ENCODE results near the gene FSTL1. TPM values are rescaled to one million over a fixed set of nuclear protein-coding genes. Genes with fewer than 3 reads are reported as not detected.

Gene FSTL1
- total and polyA plus RNA-seq, 2 donors (not counting 1 experiment from before 2014, with no cell fraction given) = 0.15 TPM; not detected in 1

DNA sequence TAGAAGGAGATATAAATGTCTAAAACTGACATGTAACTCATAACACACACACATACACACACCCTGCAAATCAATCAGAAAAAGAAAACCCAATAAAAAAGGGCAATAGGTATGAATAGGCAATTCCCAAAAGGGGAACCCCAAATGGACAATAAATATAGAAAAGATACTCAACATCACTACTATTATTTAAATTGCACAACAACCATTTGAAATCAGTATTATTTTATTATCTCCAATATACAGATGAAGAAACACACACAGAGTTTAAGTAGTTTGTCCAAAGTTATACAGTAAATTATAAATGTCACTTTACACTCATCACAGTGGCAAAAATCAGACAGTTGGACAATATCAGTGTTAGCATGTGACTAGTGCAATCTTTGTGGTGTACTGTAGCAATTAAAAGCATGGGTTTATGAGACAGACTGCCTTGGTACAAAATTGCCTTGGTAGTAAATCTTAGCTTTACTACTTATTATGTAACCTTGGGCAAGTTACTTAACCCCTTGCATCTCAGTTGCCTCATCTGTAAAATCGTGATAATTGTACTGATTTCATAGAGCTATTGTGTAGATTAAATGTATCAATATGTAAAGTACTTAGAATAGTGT lies 3.4 kb upstream of the FSTL1 start:
- H3K36me3 ChIP-seq (replicated peaks in 1 of 2; ENCODE audit: control extremely low read depth in 1 of 2, control insufficient read depth in 1 of 2, extremely low read depth in 1 of 2, insufficient read depth in 2 of 2, low read length in 1 of 2) = no peaks in the 10 kb centered on the region
- H3K4me3 Mint-ChIP-seq = no peak overlapping the region
- no peaks in the 10 kb centered on the region for H4K20me1 ChIP-seq (ENCODE audit: control insufficient read depth, insufficient read depth, low read length, poor library complexity, severe bottlenecking)
- ATAC-seq (ENCODE audit: low read depth) = no peak
- peaks cover 5 to 14% of the 10 kb centered on the region in 2 donors for H3K4me1 ChIP-seq (ENCODE audit: control insufficient read depth in 2 of 2, insufficient read depth in 2 of 2, low read length in 2 of 2)
- no peak overlapping the region for H3K9ac ChIP-seq (ENCODE audit: low read length)
- TF ChIP-seq, protein P1, sequence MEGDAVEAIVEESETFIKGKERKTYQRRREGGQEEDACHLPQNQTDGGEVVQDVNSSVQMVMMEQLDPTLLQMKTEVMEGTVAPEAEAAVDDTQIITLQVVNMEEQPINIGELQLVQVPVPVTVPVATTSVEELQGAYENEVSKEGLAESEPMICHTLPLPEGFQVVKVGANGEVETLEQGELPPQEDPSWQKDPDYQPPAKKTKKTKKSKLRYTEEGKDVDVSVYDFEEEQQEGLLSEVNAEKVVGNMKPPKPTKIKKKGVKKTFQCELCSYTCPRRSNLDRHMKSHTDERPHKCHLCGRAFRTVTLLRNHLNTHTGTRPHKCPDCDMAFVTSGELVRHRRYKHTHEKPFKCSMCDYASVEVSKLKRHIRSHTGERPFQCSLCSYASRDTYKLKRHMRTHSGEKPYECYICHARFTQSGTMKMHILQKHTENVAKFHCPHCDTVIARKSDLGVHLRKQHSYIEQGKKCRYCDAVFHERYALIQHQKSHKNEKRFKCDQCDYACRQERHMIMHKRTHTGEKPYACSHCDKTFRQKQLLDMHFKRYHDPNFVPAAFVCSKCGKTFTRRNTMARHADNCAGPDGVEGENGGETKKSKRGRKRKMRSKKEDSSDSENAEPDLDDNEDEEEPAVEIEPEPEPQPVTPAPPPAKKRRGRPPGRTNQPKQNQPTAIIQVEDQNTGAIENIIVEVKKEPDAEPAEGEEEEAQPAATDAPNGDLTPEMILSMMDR (IDR thresholded peaks at IDR 0.05) = no peak
- TF ChIP-seq EZH2 (IDR thresholded peaks at IDR 0.05; ENCODE audit: borderline replicate concordance, insufficient read depth, low read depth, low read length, poor library complexity, severe bottlenecking) = no peak
- no peak for DNase-seq
- H3K9me3 ChIP-seq (ENCODE audit: control extremely low read depth in 1 of 3, control insufficient read depth in 2 of 3, insufficient read depth in 1 of 3, low read length in 2 of 3) = peaks cover 3 to 4% (median 3%) of the 10 kb centered on the region in 3 donors
- no peak overlapping the region for H3K27ac Mint-ChIP-seq
- ChIA-PET POLR2A (no interaction called here), CTCF (no interaction called here)
- H2AFZ ChIP-seq (ENCODE audit: insufficient read depth, low read depth, low read length, poor library complexity, severe bottlenecking) = no peak overlapping the region
- peaks cover 18% of the 10 kb centered on the region for H3K4me1 Mint-ChIP-seq
- peaks cover 3% of the 10 kb centered on the region for H3K9me3 Mint-ChIP-seq (ENCODE audit: insufficient read depth)
- WGBS (ENCODE audit: insufficient coverage) = no CpG with 5 or more reads among the region's 1 CpG
- no peaks in the 10 kb centered on the region for H3K79me2 ChIP-seq (ENCODE audit: control insufficient read depth, insufficient read depth, low read length)
- no peak overlapping the region for H3K27ac ChIP-seq (ENCODE audit: low read length in 2 of 2)
- intact Hi-C loops (cut with micrococcal nuclease) = no loop called here
- peaks cover 0 to 34% (median 15%) of the 10 kb centered on the region in 4 experiments for H3K27me3 ChIP-seq (replicated peaks in 1 of 4; ENCODE audit: control extremely low read depth in 1 of 4, control insufficient read depth in 3 of 4, insufficient read depth in 4 of 4, low read length in 3 of 4)
- H3K4me3 ChIP-seq (ENCODE audit: control extremely low read depth in 1 of 5, extremely low read depth in 1 of 5, insufficient read depth in 1 of 5, low read depth in 2 of 5, low read length in 4 of 5) = no peak overlapping the region
- H3K27me3 Mint-ChIP-seq = peaks cover 48% of the 10 kb centered on the region
- H3K4me2 ChIP-seq (replicated peaks; ENCODE audit: low read depth, low read length, poor library complexity, severe bottlenecking) = no peak overlapping the region

DNA sequence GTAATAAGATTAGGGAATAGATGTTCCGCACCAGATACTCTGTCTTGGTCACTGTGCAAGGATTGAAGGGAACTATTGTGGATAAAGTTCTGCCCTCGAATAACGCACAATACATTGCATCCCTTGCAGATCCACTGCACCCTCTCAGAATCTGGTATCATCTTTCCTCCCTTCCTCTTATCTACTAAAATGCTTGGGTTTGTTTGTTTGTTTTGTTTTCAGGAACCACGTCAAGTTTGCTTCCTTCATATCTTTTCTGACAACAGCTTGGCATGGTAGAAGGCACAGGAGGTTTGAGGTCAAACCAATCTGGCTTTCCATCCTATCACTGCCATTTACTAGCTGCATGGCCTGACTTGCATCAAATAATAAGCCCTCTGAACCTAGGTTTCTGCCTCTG lies 2.0 kb upstream of the FSTL1 start:
- H4K20me1 ChIP-seq (ENCODE audit: control insufficient read depth, insufficient read depth, low read length, poor library complexity, severe bottlenecking) = no peaks in the 10 kb centered on the region
- H2AFZ ChIP-seq (ENCODE audit: insufficient read depth, low read depth, low read length, poor library complexity, severe bottlenecking) = no peak overlapping the region
- no peak overlapping the region for H3K27ac Mint-ChIP-seq
- no peak overlapping the region for H3K4me3 ChIP-seq (ENCODE audit: control extremely low read depth in 1 of 5, extremely low read depth in 1 of 5, insufficient read depth in 1 of 5, low read depth in 2 of 5, low read length in 4 of 5)
- peaks cover 3% of the 10 kb centered on the region for H3K9me3 Mint-ChIP-seq (ENCODE audit: insufficient read depth)
- intact Hi-C loops (cut with micrococcal nuclease) = no loop called here
- peaks cover 5 to 14% of the 10 kb centered on the region in 2 donors for H3K4me1 ChIP-seq (ENCODE audit: control insufficient read depth in 2 of 2, insufficient read depth in 2 of 2, low read length in 2 of 2)
- no peak overlapping the region for H3K27ac ChIP-seq (ENCODE audit: low read length in 2 of 2)
- ChIA-PET CTCF (no interaction called here), POLR2A (no interaction called here)
- DNase-seq (no peak), ATAC-seq (ENCODE audit: low read depth) (no peak)
- 80% methylated on average over 1 of the region's 4 CpGs for WGBS (ENCODE audit: insufficient coverage)
- no peak for TF ChIP-seq EZH2 (IDR thresholded peaks at IDR 0.05; ENCODE audit: borderline replicate concordance, insufficient read depth, low read depth, low read length, poor library complexity, severe bottlenecking)
- TF ChIP-seq, protein P1 (IDR thresholded peaks at IDR 0.05) = no peak
- H3K27me3 Mint-ChIP-seq = peaks cover 49% of the 10 kb centered on the region
- no peak overlapping the region for H3K4me2 ChIP-seq (replicated peaks; ENCODE audit: low read depth, low read length, poor library complexity, severe bottlenecking)
- peaks cover 0 to 43% (median 17%) of the 10 kb centered on the region in 4 experiments for H3K27me3 ChIP-seq (replicated peaks in 1 of 4; ENCODE audit: control extremely low read depth in 1 of 4, control insufficient read depth in 3 of 4, insufficient read depth in 4 of 4, low read length in 3 of 4)
- H3K36me3 ChIP-seq (replicated peaks in 1 of 2; ENCODE audit: control extremely low read depth in 1 of 2, control insufficient read depth in 1 of 2, extremely low read depth in 1 of 2, insufficient read depth in 2 of 2, low read length in 1 of 2) = no peaks in the 10 kb centered on the region
- H3K4me3 Mint-ChIP-seq = peak overlapping the region; percentile 4
- peaks cover 3 to 4% (median 3%) of the 10 kb centered on the region in 3 donors for H3K9me3 ChIP-seq (ENCODE audit: control extremely low read depth in 1 of 3, control insufficient read depth in 2 of 3, insufficient read depth in 1 of 3, low read length in 2 of 3)
- H3K4me1 Mint-ChIP-seq = peaks cover 18% of the 10 kb centered on the region
- H3K9ac ChIP-seq (ENCODE audit: low read length) = no peak overlapping the region
- H3K79me2 ChIP-seq (ENCODE audit: control insufficient read depth, insufficient read depth, low read length) = no peaks in the 10 kb centered on the region

Data from B cell (primary cell).